EH (cell line): ENCODE measurements around the gene ACOX1.
"Not testable (repeated sequence)": the region's sequence is repeated elsewhere in the genome, so short reads cannot be mapped to it uniquely, and the experiment has no call there.

Experiments used
- DNase-seq: peaks from one replicate; pipeline ENCODE4 v3.0.0-alpha.2; 2015; ENCODE audit warnings: low read depth

Gene ACOX1

GRCh38 chr17:75981019-75981615, 2.2 kb upstream of the ACOX1 start:
- no peak for DNase-seq

GRCh38 chr17:75980188-75981018, 1.4 kb upstream of the ACOX1 start:
- no peak for DNase-seq

- DNase-seq, result peak; percentile 75
Observed at GRCh38 chr17:75979705-75980187, 780 bp upstream of the ACOX1 start.

GRCh38 chr17:75976175-75976848, 2.7 kb downstream of the ACOX1 start:
- DNase-seq, result no peak

- DNase-seq, result no peak
Observed at GRCh38 chr17:75975757-75976174, 3.2 kb downstream of the ACOX1 start.

- not testable (repeated sequence) for DNase-seq
Observed at GRCh38 chr17:75975187-75975586, 3.8 kb downstream of the ACOX1 start.

- DNase-seq, result no peak
Observed at GRCh38 chr17:75970626-75971025, 8.3 kb downstream of the ACOX1 start.

GRCh38 chr17:75970011-75970523, 8.9 kb downstream of the ACOX1 start:
- peak; percentile 42 for DNase-seq

GRCh38 chr17:75969044-75969443, 9.9 kb downstream of the ACOX1 start:
- not testable (repeated sequence) for DNase-seq

GRCh38 chr17:75965468-75965867, 13.5 kb downstream of the ACOX1 start:
- no peak for DNase-seq

GRCh38 chr17:75959839-75960511, 19.0 kb downstream of the ACOX1 start:
- no peak for DNase-seq

GRCh38 chr17:75959051-75959838, 19.7 kb downstream of the ACOX1 start:
- DNase-seq, result no peak

- peak; percentile 62 for DNase-seq
Observed at GRCh38 chr17:75950855-75951554, 28.0 kb downstream of the ACOX1 start.

GRCh38 chr17:75950421-75950820, 28.5 kb downstream of the ACOX1 start:
- no peak for DNase-seq

- DNase-seq, result no peak
Observed at GRCh38 chr17:75945211-75945610, 33.8 kb downstream of the ACOX1 start.

- no peak for DNase-seq
Observed at GRCh38 chr17:75943491-75943890, 35.5 kb downstream of the ACOX1 start.

GRCh38 chr17:75942473-75942872, 36.5 kb downstream of the ACOX1 start:
- no peak for DNase-seq

GRCh38 chr17:75941442-75941819, 37.5 kb downstream of the ACOX1 start:
- DNase-seq, result no peak

GRCh38 chr17:75940727-75941441, 38.1 kb downstream of the ACOX1 start, which contains the start of gene FBF1:
Gene FBF1, minus strand, starts transcription at chr17:75941042. Its CDS starts 2,893 bp downstream, at chr17:75938149.
- DNase-seq, result peak; percentile 96

- no peak for DNase-seq
Observed at GRCh38 chr17:75937652-75938051, 41.3 kb downstream of the ACOX1 start.
